Measurements from ENCODE around the gene WDR48.

WDR48 gene

DNA sequence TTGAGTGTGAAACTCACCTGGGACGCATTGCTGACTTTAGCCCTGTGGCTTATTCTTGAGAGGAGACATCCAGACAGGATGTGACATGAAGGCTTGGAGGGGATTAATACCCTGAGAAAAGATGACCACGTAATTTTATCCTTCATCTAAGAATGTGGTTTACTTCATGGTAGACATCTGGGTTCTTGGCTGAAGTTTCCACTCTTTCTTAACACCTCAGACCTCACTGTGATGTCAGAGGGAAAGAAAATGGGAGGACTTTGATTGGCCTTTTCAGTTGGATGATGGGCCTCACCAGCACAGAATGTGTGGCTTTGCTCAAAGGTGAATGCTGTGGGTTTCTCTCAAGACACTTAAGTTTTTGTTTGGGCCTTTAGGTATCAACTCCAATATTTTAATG is 39.1 kb downstream of the WDR48 start:
- Histone ChIP-seq H3K36me3 (ENCODE audit: insufficient read depth, low read length) (peaks cover 77% of the 10 kb centered on the region), H3K4me3 (ENCODE audit: low read depth, low read length, poor library complexity, severe bottlenecking) (no peak overlapping the region), H3K9ac (ENCODE audit: low read length) (no peak overlapping the region), H4K20me1 (ENCODE audit: insufficient read depth, low read length) (no peaks in the 10 kb centered on the region), H3K27ac (ENCODE audit: low read depth, low read length, poor library complexity, severe bottlenecking) (no peak overlapping the region), H3K27me3 (ENCODE audit: insufficient read depth, low read length) (no peaks in the 10 kb centered on the region), H3K4me1 (ENCODE audit: insufficient read depth, low read length, severe bottlenecking) (peaks cover 10% of the 10 kb centered on the region), H3K9me2 (ENCODE audit: low read depth, low read length) (no peaks in the 10 kb centered on the region), H2AFZ (ENCODE audit: low read length) (no peak overlapping the region), H3F3A (ENCODE audit: insufficient read depth, low read length) (no peaks in the 10 kb centered on the region), H3K4me2 (ENCODE audit: low read length) (no peak overlapping the region), H3K79me2 (ENCODE audit: insufficient read depth, low read length) (no peaks in the 10 kb centered on the region), H3K9me3 (ENCODE audit: low read length) (no peaks in the 10 kb centered on the region)
- TF ChIP-seq, protein P1, sequence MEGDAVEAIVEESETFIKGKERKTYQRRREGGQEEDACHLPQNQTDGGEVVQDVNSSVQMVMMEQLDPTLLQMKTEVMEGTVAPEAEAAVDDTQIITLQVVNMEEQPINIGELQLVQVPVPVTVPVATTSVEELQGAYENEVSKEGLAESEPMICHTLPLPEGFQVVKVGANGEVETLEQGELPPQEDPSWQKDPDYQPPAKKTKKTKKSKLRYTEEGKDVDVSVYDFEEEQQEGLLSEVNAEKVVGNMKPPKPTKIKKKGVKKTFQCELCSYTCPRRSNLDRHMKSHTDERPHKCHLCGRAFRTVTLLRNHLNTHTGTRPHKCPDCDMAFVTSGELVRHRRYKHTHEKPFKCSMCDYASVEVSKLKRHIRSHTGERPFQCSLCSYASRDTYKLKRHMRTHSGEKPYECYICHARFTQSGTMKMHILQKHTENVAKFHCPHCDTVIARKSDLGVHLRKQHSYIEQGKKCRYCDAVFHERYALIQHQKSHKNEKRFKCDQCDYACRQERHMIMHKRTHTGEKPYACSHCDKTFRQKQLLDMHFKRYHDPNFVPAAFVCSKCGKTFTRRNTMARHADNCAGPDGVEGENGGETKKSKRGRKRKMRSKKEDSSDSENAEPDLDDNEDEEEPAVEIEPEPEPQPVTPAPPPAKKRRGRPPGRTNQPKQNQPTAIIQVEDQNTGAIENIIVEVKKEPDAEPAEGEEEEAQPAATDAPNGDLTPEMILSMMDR (IDR thresholded peaks at IDR 0.05; ENCODE audit: low read length) = no peak
- no peak for TF ChIP-seq EZH2 (IDR thresholded peaks at IDR 0.05; ENCODE audit: borderline replicate concordance, low read length)

DNA sequence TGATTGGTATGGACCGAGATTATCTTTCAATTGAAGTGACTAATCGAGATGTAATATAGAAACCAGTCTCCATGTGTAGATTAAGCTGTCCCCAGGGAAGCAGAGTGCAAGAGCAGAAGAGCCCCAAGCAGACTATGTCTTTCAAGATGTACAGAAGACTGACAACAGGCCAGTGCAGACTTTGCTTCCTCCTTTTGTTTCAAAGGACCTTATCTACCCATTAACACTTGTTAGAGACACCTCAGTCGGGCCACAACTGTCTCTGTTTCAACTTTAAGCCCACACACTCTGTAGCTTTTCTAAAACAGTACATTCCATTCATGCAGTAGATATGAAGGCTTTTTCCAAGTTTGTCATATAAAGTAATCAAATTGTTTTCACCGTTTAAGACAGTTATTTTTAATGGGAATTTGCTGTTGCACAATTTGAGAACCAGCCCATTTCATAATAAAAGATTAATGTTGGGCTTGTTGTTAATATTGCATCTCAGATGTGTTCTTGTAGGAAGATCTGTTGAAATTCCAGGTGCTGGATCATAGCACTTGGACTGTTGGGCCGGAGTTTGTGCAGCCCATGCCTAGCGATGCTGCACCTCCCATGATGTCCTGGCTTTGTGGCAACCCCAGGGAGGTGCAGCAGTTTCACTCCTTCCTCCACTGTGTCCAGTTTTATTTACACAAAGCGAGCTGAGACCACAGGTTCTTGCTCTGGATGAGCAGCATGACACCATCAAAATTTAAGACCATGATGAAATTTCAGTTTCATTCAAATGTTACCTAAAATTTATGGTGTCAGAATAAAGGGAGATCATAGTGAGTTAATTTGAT is 43.2 kb downstream of the WDR48 start:
- H3K4me2 ChIP-seq (ENCODE audit: low read length) = no peak overlapping the region
- no peak overlapping the region for H3K4me3 ChIP-seq (ENCODE audit: low read depth, low read length, poor library complexity, severe bottlenecking)
- no peaks in the 10 kb centered on the region for H3K79me2 ChIP-seq (ENCODE audit: insufficient read depth, low read length)
- H2AFZ ChIP-seq (ENCODE audit: low read length) = no peak overlapping the region
- no peaks in the 10 kb centered on the region for H3F3A ChIP-seq (ENCODE audit: insufficient read depth, low read length)
- no peak overlapping the region for H3K9ac ChIP-seq (ENCODE audit: low read length)
- H3K27ac ChIP-seq (ENCODE audit: low read depth, low read length, poor library complexity, severe bottlenecking) = no peak overlapping the region
- H3K27me3 ChIP-seq (ENCODE audit: insufficient read depth, low read length) = no peaks in the 10 kb centered on the region
- H3K36me3 ChIP-seq (ENCODE audit: insufficient read depth, low read length) = peaks cover 84% of the 10 kb centered on the region
- H3K9me3 ChIP-seq (ENCODE audit: low read length) = no peaks in the 10 kb centered on the region
- TF ChIP-seq, protein P1 (IDR thresholded peaks at IDR 0.05; ENCODE audit: low read length) = no peak
- no peak for TF ChIP-seq EZH2 (IDR thresholded peaks at IDR 0.05; ENCODE audit: borderline replicate concordance, low read length)
- H3K4me1 ChIP-seq (ENCODE audit: insufficient read depth, low read length, severe bottlenecking) = no peaks in the 10 kb centered on the region
- no peaks in the 10 kb centered on the region for H3K9me2 ChIP-seq (ENCODE audit: low read depth, low read length)
- no peaks in the 10 kb centered on the region for H4K20me1 ChIP-seq (ENCODE audit: insufficient read depth, low read length)

DNA sequence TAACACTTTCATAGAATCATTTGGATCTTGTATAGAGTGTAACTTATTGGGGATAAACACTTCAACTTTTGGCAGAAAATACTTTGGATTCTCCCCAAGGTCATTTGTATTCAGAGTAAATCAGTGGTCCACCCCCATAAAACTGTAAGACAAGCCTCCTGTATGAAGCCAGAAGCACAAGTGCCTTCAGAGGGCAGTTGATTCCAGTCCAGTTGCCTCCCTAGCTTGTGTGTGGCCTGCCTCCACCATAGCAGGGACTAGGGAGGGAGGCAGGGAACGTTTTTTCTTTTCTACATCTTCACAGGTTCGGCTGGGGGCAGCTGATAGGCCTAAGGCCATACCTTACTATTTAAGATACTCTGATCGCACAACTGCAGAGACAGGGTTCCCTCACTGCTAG is 44.0 kb downstream of the WDR48 start:
- H3K27ac ChIP-seq (ENCODE audit: low read depth, low read length, poor library complexity, severe bottlenecking) = no peak overlapping the region
- no peaks in the 10 kb centered on the region for H3K79me2 ChIP-seq (ENCODE audit: insufficient read depth, low read length)
- H3K4me2 ChIP-seq (ENCODE audit: low read length) = no peak overlapping the region
- H3K36me3 ChIP-seq (ENCODE audit: insufficient read depth, low read length) = peaks cover 79% of the 10 kb centered on the region; the same call in 1 of the 2 replicates
- H3F3A ChIP-seq (ENCODE audit: insufficient read depth, low read length) = no peaks in the 10 kb centered on the region
- TF ChIP-seq, protein P1 (IDR thresholded peaks at IDR 0.05; ENCODE audit: low read length) = no peak
- no peak for TF ChIP-seq EZH2 (IDR thresholded peaks at IDR 0.05; ENCODE audit: borderline replicate concordance, low read length)
- H3K9ac ChIP-seq (ENCODE audit: low read length) = no peak overlapping the region
- no peaks in the 10 kb centered on the region for H3K9me3 ChIP-seq (ENCODE audit: low read length)
- H2AFZ ChIP-seq (ENCODE audit: low read length) = no peak overlapping the region
- no peaks in the 10 kb centered on the region for H3K9me2 ChIP-seq (ENCODE audit: low read depth, low read length)
- no peak overlapping the region for H3K4me3 ChIP-seq (ENCODE audit: low read depth, low read length, poor library complexity, severe bottlenecking)
- H4K20me1 ChIP-seq (ENCODE audit: insufficient read depth, low read length) = no peaks in the 10 kb centered on the region
- no peaks in the 10 kb centered on the region for H3K27me3 ChIP-seq (ENCODE audit: insufficient read depth, low read length)
- H3K4me1 ChIP-seq (ENCODE audit: insufficient read depth, low read length, severe bottlenecking) = no peaks in the 10 kb centered on the region

Measured in OCI-LY1 (cell line).